ENCODE measurements around the gene CDK6.

- no peak for TF ChIP-seq EZH2 (IDR thresholded peaks at IDR 0.05; ENCODE audit: low read depth, unreplicated experiment)
- TF ChIP-seq CTCF (conservative IDR thresholded peaks at IDR 0.05; ENCODE audit: low read depth in 2 of 2): no peak
Observed at GRCh38 chr7:92735707-92736106, 100.7 kb downstream of the CDK6 start.
